GM19463 (cell line): Measurements from ENCODE around the gene COG8.

ENCODE experiments used
- ATAC-seq: cut with Tn5 transposase; IDR thresholded peaks from one replicate; pipeline ENCODE4 v1.9.1; 2021; ENCODE audit warnings: mild to moderate bottlenecking, moderate library complexity; ENCODE audit not compliant: unreplicated experiment

Gene COG8

GRCh38 chr16:69346683-69347082 is 7.3 kb upstream of the COG8 start:
- ATAC-seq: no peak

- no peak for ATAC-seq
Measured at GRCh38 chr16:69345923-69346322, 6.6 kb upstream of the COG8 start.

GRCh38 chr16:69344171-69344570 is 4.8 kb upstream of the COG8 start:
- ATAC-seq: no peak

- no peak for ATAC-seq
Measured at GRCh38 chr16:69340095-69340644, 806 bp upstream of the COG8 start.

- no peak for ATAC-seq
Measured at GRCh38 chr16:69338557-69339288, 641 bp downstream of the COG8 start.

- ATAC-seq: no peak
Measured at GRCh38 chr16:69334696-69335095, 4.7 kb downstream of the COG8 start.

- ATAC-seq: peak; percentile 96
Measured at GRCh38 chr16:69330286-69331109, 8.9 kb downstream of the COG8 start, which contains the start of gene PDF. Gene PDF, minus strand, starts transcription at chr16:69330588. Its CDS starts 18 bp downstream, at chr16:69330570.

GRCh38 chr16:69329369-69330285 is 9.7 kb downstream of the COG8 start:
- peak; percentile 37 for ATAC-seq

GRCh38 chr16:69328854-69329316 is 10.5 kb downstream of the COG8 start:
- no peak for ATAC-seq

GRCh38 chr16:69327585-69328310 is 11.6 kb downstream of the COG8 start:
- no peak for ATAC-seq

GRCh38 chr16:69326172-69326873 is 13.0 kb downstream of the COG8 start:
- ATAC-seq: no peak

GRCh38 chr16:69325784-69326171 is 13.6 kb downstream of the COG8 start:
- ATAC-seq: no peak

- no peak for ATAC-seq
Measured at GRCh38 chr16:69324585-69325253, 14.6 kb downstream of the COG8 start.

GRCh38 chr16:69324013-69324531 is 15.3 kb downstream of the COG8 start:
- no peak for ATAC-seq

GRCh38 chr16:69323415-69323814 is 15.9 kb downstream of the COG8 start:
- no peak for ATAC-seq

- ATAC-seq: no peak
Measured at GRCh38 chr16:69322343-69322742, 17.0 kb downstream of the COG8 start.

- ATAC-seq: no peak
Measured at GRCh38 chr16:69321080-69321479, 18.3 kb downstream of the COG8 start.

- no peak for ATAC-seq
Measured at GRCh38 chr16:69320740-69321073, 18.7 kb downstream of the COG8 start.
